GM08714 (cell line): Measurements from ENCODE around the gene RNF227.
A peak's percentile ranks its signal among the peaks of the same experiment; 100 is the strongest.

Experiments
- H3K4me3 ChIP-seq: fragments of 200-500 bp; sonication (Bioruptor generic); 2 replicates; pipeline ENCODE4 v1.5.1; 2014; ENCODE audit warnings: mild to moderate bottlenecking, low read length, inconsistent platforms
- ZNF274 ChIP-seq: IDR thresholded peaks from 2 replicates; pipeline ENCODE4 v1.6.1; 2012; ENCODE audit warnings: mild to moderate bottlenecking, low read depth, low read length

Gene RNF227

DNA sequence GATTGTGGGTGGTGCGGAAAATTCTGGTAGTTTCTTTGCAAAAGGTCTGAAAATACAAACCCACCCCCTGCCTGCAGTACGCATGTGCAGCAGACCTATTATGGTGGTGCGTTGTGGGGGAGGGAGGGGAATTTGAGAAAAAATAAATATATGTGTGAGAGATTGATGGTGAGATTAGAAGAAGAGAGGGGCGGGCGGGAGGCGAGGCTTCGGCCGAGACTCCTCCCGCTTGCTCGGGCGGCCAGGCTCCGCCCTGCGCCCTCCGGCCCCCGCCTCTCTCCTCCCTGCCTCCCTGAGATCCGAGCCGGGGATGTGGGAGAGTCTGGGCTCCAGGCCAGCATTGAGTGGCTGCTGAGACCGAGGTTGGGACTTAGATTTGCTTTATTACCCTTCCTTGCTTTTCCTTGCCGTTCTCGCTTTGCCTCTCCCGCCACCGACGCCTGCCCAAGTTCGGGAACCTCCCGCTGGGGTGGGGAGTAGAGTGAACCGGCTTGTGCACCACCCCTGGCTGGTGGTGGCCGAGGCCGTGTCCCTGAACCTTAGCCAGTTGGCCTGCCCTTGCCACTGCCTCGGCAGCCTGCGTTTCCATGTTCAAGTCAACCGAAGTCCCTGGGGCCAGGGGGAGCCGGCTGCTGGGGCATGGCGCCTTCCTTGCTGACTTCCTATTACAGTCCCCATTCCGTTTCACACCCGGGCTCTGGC lies 28.5 kb downstream of the RNF227 start:
- peak overlapping the region; percentile 85 for H3K4me3 ChIP-seq
- no peak for TF ChIP-seq ZNF274

DNA sequence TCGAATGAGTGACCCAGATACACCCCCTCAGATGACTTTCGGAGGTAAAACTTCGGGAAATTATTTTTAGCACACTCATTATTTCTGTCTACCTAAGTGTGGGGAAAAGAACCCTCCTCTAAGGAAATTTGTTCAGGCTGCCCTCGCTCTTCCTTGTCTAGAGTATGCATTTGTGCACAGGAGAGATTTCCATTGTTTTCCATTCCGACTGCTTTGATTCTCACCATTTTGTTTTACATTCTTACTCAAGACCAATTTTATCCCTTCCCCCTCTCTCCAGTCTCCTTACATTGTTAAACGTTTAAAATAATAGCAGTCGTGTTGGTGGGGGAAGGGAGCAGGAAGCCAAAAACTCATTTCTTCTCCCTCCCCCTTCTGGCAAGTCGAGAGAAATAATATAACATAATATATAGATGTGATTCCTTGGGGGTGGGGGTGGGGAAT lies 29.0 kb downstream of the RNF227 start:
- no peak for TF ChIP-seq ZNF274
- peak overlapping the region; percentile 85 for H3K4me3 ChIP-seq

DNA sequence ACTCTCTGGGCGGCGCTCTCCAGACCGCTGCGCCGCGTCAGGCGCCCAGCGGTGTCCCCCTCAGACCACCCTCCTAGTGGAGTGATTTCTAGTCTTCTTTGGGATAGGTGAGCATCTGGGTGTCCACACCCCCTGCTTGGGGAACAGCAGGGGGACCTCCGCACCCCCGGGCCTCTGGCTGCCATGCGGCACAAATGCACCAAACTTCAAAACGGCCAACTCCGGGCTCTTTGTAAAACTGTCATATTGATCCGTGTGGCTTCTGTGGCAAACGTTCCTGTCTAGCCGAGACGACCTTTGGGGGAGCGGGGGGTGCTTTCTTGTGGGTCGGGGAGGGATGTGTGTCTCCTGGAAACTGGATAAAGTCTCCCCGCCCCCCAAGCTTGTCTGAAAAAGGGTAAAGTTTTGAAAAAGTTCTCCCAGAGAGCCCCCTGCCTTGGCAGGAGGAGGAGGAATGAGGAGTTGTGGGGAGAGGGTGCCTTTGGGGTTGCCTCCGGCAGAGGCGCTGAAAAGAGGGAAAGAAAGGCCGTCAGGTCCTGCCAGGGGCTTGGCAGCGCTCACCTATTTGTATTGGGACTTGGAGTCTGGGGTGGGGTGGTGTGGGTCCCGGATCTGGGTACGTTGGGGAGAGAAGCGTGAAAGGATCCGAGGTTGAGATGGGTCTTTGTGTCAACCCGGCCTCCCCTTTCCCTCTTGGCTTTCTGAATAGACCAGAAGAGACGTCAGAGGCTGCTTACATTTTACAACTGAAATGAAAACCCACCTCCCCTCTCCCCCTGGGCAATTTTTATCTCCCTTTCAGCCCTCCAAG lies 29.7 kb downstream of the RNF227 start:
- H3K4me3 ChIP-seq: peak overlapping the region; percentile 85
- no peak for TF ChIP-seq ZNF274

DNA sequence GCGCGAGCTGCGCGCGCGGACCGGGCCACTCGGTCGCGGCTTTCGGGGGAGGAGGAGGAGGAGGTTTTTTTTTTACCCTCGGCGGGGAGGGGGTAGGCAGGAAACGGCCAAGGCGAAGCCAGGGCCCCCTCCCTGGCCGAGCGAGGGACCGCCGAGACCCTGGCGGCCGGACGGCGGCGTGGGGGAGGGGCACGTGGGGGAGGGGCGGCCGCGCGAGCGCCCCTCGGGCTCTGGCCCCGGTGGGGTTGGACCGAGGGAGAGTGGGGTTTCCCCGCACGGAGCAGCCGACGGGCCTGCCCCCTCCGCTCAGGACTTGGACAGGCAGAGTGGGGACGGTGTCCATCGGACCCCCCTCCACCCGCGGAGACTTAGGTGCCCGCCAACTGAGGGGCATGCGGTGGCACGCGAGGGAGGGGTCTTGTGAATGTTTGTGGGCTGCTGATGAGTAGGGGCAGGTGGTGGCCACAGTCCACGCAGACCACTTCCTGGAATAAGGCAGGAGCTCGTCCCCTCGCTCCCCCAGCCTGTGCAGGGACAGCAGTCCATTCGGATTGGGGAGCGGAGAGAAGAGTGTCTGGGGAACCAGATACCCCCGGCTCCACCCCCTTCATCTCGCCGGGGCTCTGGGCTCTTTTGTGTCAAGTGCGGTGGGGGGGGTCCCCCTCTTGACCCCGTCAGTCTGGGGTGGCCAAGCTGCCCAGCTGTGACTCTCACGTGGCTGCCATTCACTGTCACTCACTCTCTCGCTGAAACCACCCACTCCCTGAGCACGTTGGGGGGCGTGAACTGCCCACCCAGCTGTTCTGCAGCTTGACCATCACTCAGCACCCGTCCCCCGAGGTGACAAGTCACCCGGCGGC lies 30.5 kb downstream of the RNF227 start:
- H3K4me3 ChIP-seq: peak overlapping the region; percentile 85
- TF ChIP-seq ZNF274: no peak

DNA sequence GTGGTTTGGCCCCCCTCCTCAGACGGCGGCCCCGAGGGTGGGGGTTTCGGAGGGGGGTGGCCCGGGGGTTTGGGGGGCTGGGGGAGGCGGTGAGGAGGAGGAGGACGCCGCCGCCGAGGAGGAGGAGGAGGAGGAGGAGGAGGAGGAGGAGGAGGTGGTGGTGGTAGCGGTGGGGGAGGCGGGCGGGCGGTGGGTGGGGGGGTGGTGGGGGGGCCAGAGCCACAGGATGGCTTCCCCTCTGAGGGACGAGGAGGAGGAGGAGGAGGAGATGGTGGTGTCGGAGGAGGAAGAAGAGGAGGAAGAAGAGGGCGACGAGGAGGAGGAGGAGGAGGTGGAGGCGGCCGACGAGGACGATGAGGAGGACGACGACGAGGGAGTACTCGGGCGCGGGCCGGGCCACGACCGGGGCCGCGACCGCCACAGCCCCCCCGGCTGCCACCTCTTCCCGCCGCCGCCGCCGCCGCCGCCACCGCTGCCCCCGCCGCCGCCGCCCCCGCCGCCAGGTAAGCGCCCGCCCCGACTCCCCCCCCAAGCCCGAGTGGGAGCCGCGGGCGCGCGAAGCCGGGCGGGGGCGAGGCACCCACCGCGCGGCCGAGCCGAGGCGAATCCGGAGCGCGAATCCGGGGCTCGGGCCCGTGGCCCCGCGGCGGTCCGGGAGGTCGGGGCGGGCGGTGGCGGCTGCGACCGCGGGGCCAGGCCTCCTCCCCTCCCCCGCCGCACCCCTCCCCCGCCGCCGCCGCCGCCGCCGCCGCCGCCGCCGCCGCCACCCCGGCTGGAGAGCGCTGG lies 31.3 kb downstream of the RNF227 start:
- no peak for TF ChIP-seq ZNF274
- H3K4me3 ChIP-seq: peak overlapping the region; percentile 85; the same call in 1 of the 2 replicates

DNA sequence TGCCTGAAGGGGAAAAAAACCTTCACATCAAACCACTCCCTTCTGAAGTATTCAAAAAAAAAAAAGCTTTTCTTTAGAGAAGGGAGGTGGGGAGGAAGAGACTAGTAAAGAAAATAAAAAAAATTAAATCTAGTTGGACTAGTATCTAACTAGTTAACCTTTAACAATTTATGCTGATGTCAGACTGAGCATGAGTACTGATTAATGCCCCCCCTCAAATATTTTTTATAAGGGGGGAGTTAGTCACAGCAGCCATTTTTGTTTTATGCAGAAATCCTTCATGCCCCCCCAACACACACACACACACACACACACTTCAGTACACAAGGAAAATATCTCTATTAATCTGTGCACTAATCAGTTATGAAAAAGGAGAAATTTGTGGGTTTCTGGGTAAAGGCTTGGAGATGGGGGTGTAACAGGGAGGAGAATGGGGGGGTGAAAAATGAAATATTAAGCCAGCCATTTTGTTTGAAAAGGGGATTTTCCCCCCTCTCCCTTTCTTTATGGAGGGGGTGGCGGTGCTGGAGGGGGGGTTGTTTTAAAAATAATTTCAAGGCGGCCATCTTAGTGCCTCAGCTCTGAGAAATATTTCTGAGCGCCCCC lies 32.2 kb downstream of the RNF227 start:
- no peak for TF ChIP-seq ZNF274
- H3K4me3 ChIP-seq: peak overlapping the region; percentile 67

DNA sequence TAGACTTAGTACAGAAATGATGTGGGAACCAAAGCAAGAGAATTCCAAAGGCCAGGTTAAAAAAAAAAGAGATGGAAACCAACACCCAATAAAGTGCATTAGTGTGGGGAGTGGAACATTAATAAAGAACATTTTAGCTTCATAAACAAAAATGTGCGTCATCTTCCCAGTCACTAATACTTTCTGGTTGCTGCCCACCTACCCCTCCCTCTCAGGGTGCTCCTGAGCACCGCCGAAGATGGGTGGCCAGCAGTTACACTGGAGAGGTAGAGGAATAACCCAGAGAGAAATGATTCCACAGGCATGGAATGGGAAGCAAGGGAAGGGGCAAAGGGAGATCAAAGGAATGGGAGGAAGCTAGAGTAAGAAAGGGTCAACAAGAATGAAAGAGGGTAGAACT lies 33.5 kb downstream of the RNF227 start:
- H3K4me3 ChIP-seq: peak overlapping the region; percentile 40; the same call in 1 of the 2 replicates
- TF ChIP-seq ZNF274: no peak

DNA sequence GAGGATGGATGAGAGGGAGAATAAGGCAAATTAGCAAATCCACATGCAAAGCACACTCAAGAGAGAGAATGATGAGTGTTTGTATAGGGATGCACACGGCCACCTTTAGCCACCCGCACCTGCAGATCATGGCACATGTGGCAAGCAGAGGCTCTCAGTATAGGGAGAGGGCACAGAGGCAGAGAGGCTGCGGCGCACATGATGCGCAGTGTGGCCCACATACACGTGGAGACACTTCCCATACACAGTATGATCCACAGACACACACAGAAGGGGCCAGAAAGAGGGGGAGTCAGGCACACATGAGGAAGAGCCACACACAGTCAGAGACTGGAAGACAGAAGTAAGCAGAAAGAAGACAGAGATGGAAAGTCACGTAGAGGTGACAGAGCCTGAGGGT lies 34.0 kb downstream of the RNF227 start:
- TF ChIP-seq ZNF274: no peak
- peak overlapping the region; percentile 49; the same call in 1 of the 2 replicates for H3K4me3 ChIP-seq

DNA sequence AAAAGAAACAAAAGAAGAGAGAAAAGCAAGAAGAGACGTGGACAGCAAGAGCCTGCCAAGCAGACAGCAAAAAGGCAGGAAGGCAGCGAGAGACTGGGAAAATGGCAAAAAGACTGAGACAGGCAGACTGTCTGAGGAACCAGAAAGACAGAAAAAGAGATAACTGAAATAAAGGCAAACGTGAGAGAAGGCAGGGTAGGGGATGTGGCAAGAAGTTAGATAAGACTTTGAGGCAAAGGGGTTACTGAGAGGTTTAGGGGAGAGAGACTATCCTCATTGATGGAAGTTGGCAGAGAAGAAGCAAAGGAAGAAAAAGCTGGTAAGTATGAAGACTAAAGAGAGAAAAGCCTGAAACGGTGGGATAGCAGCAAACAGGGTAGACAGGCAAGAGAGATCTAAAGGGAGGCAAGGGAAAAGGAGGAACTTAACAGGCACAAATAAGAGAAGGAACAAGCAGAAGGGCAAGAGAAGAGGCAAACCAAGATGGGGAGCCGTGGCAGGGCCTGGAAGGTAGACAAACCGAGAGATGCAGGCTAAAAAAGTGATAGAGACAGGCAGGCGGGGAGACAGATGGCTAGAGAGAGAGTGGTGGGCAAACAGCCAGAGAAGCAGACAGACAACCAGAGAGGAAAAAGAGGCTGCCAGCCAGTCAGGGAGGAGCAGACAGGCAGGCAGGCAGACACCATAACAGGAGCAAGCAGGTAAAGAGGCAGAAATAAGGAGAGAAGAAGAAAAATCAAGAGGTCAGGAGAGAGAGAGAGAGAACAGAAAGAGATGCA lies 34.6 kb downstream of the RNF227 start:
- peak overlapping the region; percentile 49; the same call in 1 of the 2 replicates for H3K4me3 ChIP-seq

DNA sequence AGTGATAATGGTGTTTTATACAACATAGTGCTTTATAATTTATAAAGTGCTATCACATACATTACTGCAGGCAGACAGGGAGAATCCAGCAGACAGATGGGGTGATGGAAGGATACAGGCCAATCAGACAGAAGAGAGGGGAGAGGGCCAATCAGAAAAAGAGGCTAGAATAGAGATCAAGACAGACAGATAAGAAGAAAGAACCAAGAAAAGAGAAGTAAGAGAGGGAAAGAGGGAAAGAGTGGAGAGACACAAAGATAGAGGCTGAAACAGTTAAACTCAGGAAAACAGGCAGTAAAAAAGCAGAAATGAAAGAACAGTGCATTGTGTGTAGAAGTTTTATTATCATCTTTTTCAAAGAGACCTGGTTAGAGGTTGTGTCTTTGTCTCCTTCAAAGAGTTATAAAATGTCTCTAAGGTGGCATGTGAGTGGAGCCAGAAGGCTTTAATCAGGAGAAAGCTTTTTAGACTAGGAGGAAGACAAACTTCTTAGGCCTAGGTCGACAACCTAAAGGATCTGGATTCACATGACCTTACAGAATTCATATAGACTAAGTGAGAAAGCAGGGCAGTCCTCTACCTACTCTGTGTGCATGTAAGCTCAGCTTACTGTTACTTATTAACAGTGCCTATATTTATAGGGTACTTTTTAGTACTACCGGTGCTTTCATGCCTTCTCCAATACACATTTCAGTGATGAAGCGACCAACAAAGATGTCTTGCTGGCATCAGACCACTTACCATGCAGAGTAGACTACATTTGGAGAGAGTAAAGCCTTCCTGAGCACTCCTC lies 35.8 kb downstream of the RNF227 start:
- peak overlapping the region; percentile 71; the same call in 1 of the 2 replicates for H3K4me3 ChIP-seq
- no peak for TF ChIP-seq ZNF274

More for the DNA sequence above, 34.6 kb downstream of the RNF227 start:
- no peak for TF ChIP-seq ZNF274

DNA sequence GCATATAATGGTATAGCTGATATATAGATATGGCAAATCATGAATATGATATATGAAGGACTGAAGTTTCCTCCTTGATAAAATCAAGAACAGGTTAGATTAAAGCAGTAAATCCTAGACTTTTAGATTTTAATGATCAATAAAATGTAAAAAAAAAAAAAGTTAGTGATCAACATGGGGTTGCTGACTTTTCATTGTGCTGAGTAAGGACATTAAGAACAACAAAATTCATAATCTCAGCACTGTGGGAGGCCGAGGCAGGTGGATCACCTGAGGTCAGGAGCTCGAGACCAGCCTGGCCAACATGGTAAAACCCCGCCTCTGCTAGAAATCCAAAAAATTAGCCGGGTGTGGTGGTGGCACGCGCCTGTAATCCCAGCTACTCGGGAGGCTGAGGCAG lies 37.9 kb downstream of the RNF227 start:
- no peak for TF ChIP-seq ZNF274
- no peak overlapping the region for H3K4me3 ChIP-seq
